GM21528 (cell line): ENCODE measurements around the gene TLCD1.
"Not testable (repeated sequence)": the region's sequence is repeated elsewhere in the genome, so short reads cannot be mapped to it uniquely, and the experiment has no call there.

Source experiments
- ATAC-seq: cut with Tn5 transposase; IDR thresholded peaks from one replicate; pipeline ENCODE4 v1.9.1; 2021; ENCODE audit warnings: mild to moderate bottlenecking, moderate library complexity; ENCODE audit not compliant: unreplicated experiment, low FRiP score

TLCD1 gene

DNA sequence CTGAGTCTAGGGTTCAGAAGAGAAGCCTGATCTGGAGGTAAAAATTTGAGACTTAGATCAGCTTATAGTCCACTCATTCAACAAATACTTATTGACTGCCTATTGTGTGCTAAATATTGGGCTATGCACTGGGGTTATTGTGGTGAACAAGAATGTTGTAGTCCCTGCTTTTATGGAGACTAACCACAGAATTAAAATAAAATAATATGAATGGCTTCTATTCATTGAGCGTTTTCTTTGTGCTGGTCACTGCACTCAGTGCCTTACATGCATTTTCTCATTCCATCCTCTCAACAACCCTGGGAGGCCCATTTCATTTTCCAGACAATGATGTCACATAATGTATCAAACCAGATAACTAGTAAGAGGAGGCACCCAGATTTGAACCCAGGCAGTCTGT is 7.3 kb upstream of the TLCD1 start:
- no peak for ATAC-seq

DNA sequence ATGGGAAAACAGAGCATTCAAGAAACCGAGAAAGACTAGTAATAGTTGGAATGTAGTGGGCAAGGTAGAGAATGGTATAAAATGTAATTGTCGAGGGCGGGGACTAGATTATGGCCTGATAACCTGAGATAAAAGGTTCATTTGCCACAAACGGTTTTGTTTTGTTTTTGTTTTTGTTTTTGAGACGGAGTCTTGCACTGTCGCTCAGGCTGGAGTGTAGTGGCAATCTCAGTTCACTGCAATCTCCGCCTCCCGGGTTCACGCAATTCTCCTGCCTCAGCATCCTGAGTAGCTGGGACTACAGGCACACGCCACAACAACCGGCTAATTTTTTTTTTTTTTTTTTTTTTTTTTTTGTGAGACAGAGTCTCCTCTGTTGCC is 3.9 kb upstream of the TLCD1 start:
- no peak for ATAC-seq

DNA sequence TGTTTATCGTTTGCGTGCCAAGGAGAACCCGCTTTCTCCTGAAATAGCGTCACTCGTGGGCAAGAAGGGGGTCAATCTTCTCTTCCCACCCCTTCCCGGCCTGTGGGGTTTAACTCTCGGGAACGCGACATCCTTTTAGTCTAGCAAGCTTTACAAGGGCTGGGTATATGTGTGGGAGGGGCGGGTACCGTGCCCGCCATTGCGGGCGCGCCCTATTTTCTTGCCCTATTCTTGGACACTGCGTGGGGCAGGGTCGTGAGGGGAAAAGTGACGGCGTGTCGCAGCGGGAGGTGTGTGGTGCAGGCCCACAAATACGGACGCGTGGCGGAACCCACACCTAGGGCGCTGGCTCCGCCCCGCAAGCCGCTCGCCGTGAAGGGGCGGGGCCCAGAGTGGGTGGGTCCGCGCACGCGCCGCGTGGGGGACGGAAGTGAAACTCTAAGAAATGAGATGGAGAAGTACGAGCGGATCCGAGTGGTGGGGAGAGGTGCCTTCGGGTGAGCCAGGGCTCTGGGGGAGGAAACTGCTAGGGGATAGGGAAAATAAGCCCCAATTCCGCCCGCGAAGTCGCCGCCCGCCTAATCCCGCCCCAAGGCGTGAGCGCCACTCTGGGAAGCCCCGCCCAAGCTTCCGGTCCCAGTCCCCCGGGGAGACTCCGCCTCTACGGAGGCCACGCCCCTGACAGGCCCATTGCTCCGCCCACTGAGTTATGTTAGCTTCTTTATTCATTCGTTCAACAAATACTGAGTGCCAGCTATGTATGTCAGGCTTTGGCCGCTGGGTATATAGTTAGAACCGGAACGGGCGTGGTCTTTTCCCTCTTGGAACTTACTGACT is 2.5 kb upstream of the TLCD1 start, which contains the start of gene NEK8:
Gene NEK8 (plus strand): TSS at position 425 of the 837 bp plus-strand sequence. CDS start 26 bp downstream, at position 451.
- ATAC-seq: peak; percentile 41

DNA sequence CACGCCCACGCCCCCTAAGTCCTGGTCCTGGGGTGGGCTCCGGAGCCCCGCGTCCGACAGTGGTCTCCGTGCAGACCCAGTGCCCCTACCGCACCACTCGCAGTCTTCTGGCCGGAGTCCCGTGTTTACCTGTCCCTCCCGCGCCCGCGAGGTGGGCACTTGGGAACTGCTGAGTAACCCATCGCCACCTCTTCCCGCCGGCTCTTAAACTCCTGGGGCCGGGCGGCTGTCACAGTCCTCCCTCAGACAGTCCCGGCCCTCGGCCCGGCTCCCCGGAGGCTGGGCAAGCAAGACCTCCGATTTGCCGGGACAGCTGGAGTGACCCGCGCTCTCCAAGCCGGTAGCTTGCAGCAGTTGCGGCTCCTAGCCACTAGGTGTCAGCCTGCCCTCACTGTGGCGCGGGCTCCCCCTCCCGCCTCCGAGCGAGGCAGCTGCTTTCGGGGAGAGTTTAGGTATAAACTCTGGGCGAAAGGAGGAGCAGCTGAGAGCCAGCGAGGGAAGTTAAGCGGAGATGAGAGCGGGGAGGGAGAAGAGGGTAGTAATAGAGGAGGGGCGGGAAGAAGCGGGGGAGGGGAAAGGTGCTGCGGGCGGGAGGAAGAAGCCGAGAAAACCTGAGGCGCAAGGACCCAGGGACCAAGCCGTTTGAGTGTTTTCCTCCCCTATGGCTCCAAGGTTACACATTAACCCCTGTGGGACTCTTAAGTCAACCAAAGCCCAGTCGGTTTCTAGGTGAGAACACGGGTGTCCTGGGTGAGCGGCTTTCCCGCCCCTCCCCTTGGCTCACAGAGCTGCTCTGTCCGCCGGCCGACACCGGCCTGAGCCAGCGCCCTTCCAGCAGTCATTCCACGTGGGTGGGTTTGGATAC is 826 bp upstream of the TLCD1 start:
- ATAC-seq: peak; percentile 42

DNA sequence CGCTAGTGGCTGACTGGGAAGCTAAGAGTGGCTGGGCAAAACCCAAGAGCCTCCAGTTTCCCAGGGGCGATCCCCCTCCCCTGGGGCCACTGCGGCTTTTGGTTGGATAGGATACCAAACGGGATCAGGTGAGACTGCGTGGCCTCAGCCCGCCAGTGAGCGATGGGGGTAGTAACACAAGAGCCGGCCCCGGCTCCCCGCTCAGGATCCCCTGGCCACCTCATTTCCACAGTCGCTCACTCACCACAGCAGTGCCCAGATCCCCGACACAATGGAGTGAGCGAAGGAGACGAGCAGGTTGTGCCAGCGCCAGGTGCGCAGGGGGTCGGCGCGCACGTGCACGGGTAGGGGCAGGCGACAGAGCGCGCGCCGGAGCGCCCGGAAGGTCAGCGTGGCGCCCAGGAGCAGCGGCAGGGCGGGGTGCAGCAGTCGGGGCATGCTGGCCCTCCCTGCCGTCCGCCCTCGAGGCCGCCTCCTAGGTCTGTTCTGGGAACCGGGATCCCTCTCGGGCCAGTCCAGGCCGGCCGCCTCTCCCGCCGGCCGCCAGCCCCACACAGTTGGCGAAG is 290 bp downstream of the TLCD1 start:
- ATAC-seq: peak; percentile 2

DNA sequence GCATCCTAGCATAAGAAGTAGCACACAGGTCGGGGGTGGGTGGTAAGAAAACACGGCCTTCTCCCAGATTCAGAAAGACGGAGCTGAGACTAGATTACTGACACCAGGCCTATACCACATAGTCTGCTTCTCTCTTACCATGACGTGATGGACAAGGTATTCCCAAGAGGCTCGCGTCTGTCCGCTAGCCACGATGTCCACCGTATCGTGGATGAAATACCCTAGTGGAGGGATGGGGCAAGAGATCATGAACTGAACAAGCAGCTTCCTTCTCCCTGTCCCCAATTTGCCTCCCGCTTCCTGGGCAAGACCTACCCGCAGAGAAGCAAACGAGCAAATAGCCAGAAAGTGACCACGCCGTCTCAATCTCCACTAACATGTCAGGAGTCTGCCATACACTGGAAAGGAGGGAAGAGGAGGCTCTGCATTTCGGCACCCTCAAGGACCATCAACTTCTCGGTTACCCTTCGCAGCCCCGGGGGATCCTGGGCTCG is 820 bp downstream of the TLCD1 start:
- no peak for ATAC-seq

DNA sequence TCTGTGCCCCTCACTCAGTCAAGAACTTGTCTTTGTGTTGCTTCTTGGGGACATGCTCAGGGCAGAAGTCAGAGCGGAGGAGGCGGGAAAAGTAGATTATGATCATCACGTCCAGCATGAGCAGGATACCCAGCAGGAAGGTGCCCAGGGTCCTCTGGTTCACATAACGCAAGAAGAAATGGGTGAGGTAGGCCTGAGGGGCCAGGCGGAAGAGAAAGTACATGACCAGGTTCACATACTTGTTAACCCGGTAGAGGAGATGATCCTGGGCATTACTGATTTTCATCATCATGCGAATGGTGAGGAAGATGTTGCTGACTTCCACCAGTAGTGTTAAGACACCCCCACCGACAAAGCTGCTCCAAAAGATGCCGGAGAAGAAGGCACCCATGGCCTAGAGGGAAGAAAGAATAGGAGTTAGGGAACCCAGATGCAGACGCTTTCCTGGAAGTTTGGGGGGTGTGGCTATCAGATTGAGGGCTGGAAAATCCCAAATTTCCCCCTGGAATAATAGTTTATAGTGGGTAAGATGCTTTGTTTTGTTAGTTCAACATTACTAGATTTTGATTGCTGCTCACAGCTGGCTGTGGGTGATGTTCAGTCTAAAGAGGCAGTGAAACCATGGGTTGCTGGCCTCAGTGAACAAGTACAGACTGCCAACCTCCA is 1.4 kb downstream of the TLCD1 start:
- no peak for ATAC-seq

DNA sequence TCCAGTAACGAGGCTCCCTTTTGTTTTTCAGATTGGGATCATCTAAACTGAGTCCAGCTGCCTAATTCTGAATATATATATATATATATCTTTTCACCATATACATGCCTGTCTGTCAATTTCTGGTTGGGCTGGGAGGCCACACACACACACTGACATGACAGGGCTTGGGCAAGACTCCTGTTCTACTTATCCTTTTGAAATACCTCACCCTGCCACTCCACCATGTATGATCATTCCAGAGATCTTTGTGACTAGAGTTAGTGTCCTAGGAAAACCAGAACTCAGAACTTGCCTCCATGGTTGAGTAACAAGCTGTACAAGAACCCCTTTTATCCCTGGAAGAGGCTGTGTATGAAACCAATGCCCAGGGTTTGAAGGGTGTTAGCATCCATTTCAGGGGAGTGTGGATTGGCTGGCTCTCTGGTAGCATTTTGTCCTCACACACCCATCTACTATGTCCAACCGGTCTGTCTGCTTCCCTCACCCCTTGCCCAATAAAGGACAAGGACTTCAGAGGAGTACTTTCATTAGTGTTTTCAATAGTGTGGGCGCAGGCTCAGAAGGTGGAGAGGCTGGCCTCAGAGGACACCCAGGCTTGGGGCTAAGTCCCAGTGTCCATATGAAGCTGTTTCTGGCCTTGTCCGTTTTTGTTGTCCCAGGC is 2.1 kb downstream of the TLCD1 start:
- not testable (repeated sequence) for ATAC-seq

DNA sequence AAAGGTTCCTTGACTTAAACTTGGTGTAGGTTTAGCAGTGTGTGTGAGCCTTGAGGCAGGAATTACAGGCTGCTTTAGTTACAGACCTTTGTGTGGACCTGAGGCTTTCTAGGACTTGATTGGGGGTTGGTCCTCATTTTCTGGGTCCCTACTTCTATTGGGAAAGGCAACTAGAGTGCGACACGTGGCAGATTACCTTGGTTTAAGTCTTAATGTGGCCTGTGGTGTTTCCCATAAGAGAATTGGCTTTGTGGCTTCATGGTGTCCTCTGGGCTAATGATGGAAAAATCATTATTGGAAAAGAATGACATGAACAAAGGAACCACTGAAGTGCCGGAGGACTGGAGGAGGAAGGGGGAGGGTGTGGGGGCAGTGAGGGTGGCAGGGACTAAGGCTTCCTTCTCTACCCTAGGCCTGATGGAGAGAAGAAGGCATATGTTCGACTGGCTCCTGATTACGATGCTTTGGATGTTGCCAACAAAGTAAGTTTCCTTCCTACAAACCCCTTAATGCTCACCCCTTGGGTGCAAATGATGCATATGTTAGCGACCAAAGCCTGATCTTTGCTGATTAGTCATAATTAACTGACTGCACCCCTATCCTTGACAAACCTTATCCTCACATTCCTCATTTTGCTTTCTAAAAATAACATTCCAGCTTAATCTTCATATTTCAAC is 2.7 kb downstream of the TLCD1 start:
- no peak for ATAC-seq

DNA sequence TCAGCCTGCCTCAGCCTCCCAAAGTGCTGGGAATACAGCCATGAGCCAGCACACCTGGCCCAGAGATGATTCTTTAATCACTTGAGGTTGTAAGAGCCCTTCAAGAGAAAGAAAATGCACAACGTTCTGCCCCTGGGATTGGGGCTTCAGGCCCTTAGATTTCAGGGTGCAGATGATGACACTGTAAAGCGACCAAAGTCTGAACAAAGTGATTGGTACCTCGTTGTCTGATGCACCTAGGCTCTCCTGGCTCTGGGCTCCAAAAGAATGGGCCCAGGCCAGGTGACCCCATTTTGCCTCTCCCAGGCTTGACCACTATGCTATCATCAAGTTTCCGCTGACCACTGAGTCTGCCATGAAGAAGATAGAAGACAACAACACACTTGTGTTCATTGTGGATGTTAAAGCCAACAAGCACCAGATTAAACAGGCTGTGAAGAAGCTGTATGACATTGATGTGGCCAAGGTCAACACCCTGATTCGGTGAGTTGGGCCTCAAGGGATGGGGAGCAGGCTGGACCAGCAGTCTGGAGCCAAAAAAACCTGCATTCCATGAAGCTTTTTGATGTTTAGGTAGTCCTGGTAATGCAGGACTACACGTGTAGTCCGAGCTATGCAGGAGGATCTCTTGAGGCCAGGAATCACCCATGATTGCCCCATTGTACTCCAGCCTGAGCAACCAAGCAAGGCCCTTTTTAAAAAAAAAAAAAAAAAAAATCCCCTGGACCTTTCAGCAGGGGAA is 3.4 kb downstream of the TLCD1 start:
- ATAC-seq: no peak

DNA sequence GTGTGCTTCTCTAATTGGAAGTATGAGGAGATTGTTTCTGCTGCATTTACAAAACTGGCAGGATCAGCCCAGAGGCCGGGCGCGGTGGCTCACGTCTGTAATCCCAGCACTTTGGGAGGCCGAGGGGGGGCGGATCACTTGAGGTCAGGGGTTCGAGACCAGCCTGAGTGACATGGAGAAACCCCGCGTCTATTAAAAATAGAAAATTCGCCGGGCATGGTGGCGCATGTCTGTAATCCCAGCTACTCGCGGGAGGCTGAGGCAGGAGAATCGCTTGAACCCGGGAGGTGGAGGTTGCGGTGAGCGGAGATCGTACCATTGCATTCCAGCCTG is 5.1 kb downstream of the TLCD1 start:
- not testable (repeated sequence) for ATAC-seq

DNA sequence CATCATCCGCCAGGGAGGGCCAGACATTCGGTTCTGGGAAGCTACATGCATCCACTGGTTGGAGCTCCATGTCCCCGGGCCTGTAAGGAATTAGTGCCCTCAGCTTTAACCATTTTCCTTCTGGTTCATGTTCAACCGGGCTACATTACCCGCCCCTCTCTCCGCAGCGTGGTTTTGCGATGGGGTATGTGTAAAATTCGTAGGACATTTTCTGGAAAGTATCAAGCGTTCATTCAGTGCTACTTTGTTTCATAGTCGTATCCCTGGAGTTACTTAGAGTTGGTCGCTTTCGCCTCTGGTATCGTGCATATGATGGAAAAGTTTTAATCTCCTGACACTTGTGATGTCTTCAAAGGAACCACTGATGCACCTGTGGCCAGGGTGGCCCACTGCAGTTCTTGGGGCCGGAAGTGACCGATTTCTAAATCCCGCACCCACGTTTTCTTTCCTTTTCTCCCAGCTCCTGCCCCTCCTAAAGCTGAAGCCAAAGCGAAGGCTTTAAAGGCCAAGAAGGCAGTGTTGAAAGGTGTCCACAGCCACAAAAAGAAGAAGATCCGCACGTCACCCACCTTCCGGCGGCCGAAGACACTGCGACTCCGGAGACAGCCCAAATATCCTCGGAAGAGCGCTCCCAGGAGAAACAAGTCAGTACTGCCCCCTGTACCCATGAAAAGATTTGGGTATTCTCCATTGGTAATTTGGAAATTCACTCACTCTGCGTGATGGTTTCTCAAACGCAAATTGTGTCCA is 5.6 kb downstream of the TLCD1 start:
- no peak for ATAC-seq

DNA sequence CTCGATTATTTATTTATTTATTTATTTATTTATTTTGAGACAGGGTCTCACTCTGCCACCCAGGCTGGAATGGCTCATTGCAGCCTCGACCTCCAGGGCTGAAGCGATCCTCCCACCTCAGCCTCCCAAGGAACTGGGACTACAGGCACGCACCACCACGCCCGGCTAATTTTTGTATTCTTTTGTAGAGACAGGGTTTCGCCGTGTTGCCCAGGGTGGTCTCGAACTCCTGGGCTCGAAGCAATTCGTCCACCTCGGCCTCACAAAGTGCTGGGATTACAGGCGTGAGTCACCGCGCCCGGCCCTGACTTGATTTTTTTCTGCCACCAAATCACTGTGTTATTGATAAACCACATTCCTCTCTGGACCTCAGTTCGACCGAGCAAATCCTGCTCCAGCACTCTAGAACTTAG is 7.0 kb downstream of the TLCD1 start:
- peak; percentile 1 for ATAC-seq

DNA sequence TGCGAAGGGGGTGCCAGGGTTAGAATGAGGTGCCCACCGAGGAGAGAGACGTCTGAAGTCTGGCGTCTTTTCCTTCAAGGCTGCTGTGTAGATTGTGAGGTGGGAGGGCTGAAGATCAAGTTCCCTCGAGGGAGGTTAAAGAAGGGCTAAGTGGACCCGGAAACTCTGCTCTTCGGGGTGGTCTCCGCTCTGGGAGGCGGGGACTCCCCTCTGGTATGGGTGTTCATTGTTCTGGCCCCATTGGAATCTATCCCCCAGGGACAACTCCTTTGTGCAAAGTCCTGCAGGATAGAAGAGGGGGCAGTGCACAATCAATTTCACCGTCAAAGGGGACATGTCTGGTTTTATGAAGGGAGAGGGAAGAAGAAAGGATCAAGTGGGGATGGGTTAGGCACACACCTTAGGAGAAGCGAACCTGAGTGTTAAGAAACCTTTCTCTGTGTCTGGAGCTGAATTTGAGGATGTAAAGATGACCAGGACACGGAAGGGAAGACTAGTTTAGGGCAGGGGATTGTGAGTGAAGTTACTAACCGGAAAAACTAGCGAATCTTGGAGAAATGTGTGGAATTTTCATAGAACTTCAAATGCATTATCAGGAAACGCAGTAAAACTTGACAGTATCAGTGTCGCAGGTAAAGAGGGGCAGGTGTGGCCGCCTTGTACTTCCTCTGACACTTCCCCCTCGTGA is 7.6 kb downstream of the TLCD1 start:
- no peak for ATAC-seq

DNA sequence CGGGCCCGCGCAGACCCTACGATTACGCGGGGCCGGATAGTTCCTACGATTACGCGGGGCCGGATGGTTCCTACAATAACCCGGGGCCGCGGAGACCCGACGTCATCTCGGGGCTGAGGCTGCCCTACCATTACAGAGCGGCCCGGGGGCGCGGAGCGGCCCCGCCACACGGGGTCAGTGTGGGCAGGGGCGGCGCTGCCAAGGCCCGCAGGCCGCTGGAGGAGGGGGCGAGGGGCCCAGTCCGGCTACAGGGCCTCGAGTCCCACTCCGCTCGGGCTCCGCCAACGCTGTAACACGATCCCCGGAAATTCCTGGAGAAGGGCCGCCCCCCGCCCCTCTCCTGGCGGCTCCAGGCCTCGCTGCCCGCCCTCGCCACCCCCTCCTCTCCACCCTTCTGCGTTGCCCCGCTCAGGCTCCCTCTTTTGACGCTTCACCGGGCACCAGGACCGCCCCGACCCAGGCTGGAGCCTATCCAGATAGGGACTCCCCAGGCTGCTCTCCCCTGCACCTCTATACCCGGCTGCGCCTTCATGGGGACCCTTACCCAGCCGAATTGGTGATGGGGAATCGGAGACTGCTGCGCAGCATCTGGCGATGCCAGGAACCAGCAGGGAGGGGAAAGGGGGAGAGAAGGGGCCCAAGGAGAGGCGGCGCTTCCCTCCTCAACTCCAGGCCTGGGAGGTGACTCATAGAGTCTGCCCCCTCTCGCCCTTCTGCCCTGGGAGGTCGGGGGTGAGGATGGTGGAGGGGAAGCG is 8.3 kb downstream of the TLCD1 start, which contains the start of gene RAB34:
Gene RAB34 (minus strand): TSS at position 291 of the 755 bp plus-strand sequence. CDS start 602 bp downstream, outside the sequence.
- ATAC-seq: no peak

DNA sequence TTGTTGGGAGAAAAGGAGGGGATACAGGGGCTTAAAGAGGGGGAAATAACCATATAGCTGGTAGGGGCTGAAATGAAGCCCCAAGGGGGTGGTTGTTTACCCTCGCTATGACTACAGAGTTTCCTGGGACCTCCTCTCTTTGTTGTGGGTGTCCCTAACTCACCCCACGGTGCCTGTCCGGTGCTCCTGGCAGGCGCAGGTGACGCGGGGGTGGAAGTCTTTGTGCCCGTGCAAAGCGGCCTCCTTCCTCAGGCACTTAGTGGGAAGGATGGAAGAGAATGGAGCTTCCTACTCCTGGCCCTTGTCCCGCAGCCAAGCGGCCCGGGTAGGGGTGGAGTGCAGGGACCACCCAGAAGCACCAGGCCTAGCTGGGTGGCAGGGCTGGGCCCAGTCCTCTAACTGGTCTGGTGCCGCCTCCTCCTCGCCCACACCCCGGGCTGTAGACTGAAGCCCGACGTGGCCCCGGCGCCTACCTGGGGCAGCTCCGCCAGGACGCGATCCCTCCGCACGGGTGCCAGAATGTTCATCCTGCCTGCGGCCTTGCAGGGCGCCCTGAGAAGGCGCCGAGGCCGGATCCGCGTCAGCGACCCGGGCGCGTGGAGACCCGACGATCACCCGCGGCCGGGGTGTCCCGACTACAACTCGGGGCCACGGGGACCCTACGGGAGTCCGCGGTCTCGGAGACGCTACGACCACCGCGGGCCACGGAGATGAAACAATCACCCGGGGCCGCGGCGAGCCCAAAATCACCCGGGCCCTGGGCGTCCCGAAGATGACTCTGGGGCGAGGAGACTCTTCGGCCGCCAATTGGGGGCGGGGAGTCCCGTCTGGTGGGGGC is 9.1 kb downstream of the TLCD1 start:
- ATAC-seq: no peak
